Measurements from ENCODE around the gene BCOR. TPM values are rescaled to one million over a fixed set of nuclear protein-coding genes. Genes with fewer than 3 reads are reported as not detected.

The BCOR gene
- total and polyA plus RNA-seq, 9 of the 15 experiments (the other 6 are each of a cell fraction or from before 2014, with no cell fraction given), result 27.5 to 113 (median 37.6) TPM

DNA sequence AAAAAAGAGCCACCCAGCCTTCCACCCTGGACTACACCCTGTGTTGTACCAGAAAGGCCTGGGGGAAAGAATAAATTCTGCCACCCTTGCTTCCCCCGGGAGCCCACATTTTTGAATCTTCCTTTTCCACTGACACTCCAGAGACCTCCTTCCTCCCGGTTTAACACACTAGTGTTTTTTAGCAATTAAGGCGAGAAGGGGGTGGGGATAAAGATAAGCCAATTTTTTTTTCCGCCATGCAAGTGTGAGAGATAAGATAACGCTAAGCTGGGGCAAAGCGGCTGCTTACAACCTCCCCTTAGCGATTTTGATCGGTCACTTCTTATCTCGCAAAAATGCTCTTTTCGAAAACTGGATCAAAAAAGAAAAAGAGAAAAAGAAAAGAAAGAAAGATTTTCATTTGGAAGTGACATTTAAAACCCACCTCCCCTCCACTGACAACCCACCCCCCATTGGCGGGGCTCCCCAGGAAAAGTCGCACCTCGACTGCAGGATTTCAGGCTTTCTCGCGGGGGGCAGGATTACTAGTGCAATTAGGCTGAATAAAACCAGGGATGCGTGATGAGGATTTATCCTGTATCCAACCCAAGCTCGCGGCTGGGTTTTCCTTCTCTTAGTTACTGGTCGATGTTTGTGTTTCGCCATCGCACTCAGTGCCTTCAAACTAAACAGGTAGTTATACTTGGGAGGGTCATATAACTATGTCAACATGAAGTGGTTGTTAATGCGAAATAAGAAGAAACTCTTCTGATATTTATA is 6.0 kb upstream of the BCOR start (continued):
- TF ChIP-seq ARID4B (CRISPR knock-in tag; IDR thresholded peaks at IDR 0.05) (no peak), ZBTB26 (CRISPR knock-in tag; IDR thresholded peaks at IDR 0.05) (no peak), GATAD2A (IDR thresholded peaks at IDR 0.05) (peak; percentile 88), MNT (conservative IDR thresholded peaks at IDR 0.05) (0 out of 4 replicates have a peak, but pooled peaks of 1 of the 2 experiments have one; percentile 22), ZBTB7A (IDR thresholded peaks at IDR 0.05; ENCODE audit: borderline replicate concordance, control insufficient read depth, low read depth, low read length) (no peak; the same call in 1 of the 2 replicates), CHD2 (IDR thresholded peaks at IDR 0.05; ENCODE audit: low read depth, low read length) (no peak), NCOA6 (IDR thresholded peaks at IDR 0.05) (no peak), ETV1 (tag; conservative IDR thresholded peaks at IDR 0.05; ENCODE audit: low read depth) (peak; percentile 32; the same call in 1 of the 2 replicates)
- TF ChIP-seq, protein P1, sequence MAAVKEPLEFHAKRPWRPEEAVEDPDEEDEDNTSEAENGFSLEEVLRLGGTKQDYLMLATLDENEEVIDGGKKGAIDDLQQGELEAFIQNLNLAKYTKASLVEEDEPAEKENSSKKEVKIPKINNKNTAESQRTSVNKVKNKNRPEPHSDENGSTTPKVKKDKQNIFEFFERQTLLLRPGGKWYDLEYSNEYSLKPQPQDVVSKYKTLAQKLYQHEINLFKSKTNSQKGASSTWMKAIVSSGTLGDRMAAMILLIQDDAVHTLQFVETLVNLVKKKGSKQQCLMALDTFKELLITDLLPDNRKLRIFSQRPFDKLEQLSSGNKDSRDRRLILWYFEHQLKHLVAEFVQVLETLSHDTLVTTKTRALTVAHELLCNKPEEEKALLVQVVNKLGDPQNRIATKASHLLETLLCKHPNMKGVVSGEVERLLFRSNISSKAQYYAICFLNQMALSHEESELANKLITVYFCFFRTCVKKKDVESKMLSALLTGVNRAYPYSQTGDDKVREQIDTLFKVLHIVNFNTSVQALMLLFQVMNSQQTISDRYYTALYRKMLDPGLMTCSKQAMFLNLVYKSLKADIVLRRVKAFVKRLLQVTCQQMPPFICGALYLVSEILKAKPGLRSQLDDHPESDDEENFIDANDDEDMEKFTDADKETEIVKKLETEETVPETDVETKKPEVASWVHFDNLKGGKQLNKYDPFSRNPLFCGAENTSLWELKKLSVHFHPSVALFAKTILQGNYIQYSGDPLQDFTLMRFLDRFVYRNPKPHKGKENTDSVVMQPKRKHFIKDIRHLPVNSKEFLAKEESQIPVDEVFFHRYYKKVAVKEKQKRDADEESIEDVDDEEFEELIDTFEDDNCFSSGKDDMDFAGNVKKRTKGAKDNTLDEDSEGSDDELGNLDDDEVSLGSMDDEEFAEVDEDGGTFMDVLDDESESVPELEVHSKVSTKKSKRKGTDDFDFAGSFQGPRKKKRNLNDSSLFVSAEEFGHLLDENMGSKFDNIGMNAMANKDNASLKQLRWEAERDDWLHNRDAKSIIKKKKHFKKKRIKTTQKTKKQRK (IDR thresholded peaks at IDR 0.05; ENCODE audit: borderline replicate concordance, low read depth, low read length), result no peak
- TF ChIP-seq, protein P2, sequence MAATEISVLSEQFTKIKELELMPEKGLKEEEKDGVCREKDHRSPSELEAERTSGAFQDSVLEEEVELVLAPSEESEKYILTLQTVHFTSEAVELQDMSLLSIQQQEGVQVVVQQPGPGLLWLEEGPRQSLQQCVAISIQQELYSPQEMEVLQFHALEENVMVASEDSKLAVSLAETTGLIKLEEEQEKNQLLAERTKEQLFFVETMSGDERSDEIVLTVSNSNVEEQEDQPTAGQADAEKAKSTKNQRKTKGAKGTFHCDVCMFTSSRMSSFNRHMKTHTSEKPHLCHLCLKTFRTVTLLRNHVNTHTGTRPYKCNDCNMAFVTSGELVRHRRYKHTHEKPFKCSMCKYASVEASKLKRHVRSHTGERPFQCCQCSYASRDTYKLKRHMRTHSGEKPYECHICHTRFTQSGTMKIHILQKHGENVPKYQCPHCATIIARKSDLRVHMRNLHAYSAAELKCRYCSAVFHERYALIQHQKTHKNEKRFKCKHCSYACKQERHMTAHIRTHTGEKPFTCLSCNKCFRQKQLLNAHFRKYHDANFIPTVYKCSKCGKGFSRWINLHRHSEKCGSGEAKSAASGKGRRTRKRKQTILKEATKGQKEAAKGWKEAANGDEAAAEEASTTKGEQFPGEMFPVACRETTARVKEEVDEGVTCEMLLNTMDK (IDR thresholded peaks at IDR 0.05; ENCODE audit: borderline replicate concordance, insufficient read depth, low read depth, low read length, poor library complexity, severe bottlenecking), result no peak
